MCF 10A (cell line): ENCODE results near the gene SERPINA1. TPM values are rescaled to one million over a fixed set of nuclear protein-coding genes. Genes with fewer than 3 reads are reported as not detected.

ENCODE experiments used
- BruUV-seq: library from RNA; stranded (reverse); fragments of 400-500 nt; replicated peaks from 2 replicates; lab custom pipeline; 2021; lab: Mats Ljungman, UMichigan
- CTCF ChIA-PET: fragments of 300-600 bp; sonication (Branson Sonifier 250); formaldehyde crosslinking; extraction: SDS; loops from one replicate; lab custom pipeline; 2021; ENCODE audit warnings: antibody characterized with exemption, inconsistent platforms; lab: Yijun Ruan, JAX
- POLR2A ChIA-PET: fragments of 300-600, 350-650 bp; sonication (Branson Sonifier 250); formaldehyde crosslinking; extraction: SDS; loops from one replicate; lab custom pipeline; 2020; ENCODE audit warnings: antibody characterized with exemption, inconsistent platforms; lab: Yijun Ruan, JAX
- DNase-seq: peaks from one replicate; pipeline ENCODE4 v3.0.0-alpha.2; 2018; ENCODE audit not compliant: unreplicated experiment
- H3K27ac Mint-ChIP-seq: one replicate; pipeline ENCODE4 v1.8.0; 2022; ENCODE audit warnings: mild to moderate bottlenecking, low read depth, mixed read lengths; ENCODE audit not compliant: unreplicated experiment
- H3K27me3 Mint-ChIP-seq: one replicate; pipeline ENCODE4 v1.8.0; 2022; ENCODE audit warnings: mixed read lengths; ENCODE audit not compliant: insufficient read depth, unreplicated experiment
- H3K36me3 Mint-ChIP-seq: one replicate; pipeline ENCODE4 v1.8.0; 2022; ENCODE audit warnings: mild to moderate bottlenecking, moderate library complexity, mixed read lengths; ENCODE audit not compliant: insufficient read depth, unreplicated experiment
- H3K4me1 Mint-ChIP-seq: one replicate; pipeline ENCODE4 v1.8.0; 2022; ENCODE audit warnings: mixed read lengths; ENCODE audit not compliant: insufficient read depth, unreplicated experiment
- H3K4me3 Mint-ChIP-seq: one replicate; pipeline ENCODE4 v1.8.0; 2022; ENCODE audit warnings: mild to moderate bottlenecking, moderate library complexity, mixed read lengths; ENCODE audit not compliant: unreplicated experiment
- H3K9me3 Mint-ChIP-seq: one replicate; pipeline ENCODE4 v1.8.0; 2022; ENCODE audit warnings: mixed read lengths; ENCODE audit not compliant: unreplicated experiment
- CTCF ChIP-seq: fragments of 200-600 bp; IDR thresholded peaks from one replicate; pipeline ENCODE4 v1.8.0; 2022; ENCODE audit warnings: antibody characterized with exemption, mild to moderate bottlenecking; ENCODE audit not compliant: unreplicated experiment
- intact Hi-C: fragments of 100-400 bp; cut with micrococcal nuclease; formaldehyde crosslinking; loops from 2 replicates; pipeline ENCODE4 v1.14.1; 2022
- total RNA-seq: library from RNA; stranded (reverse); gene quantifications from 2 replicates; pipeline ENCODE4 v1.2.3, GENCODE V29; 2022

SERPINA1 gene
- total RNA-seq, 1 experiment from 2014 or later, result 42.5 TPM

- no peak for DNase-seq
- BruUV-seq, result no TSS peak
- TF ChIP-seq CTCF, result no peak
- Mint-ChIP-seq H3K9me3 (peaks cover 14% of the 10 kb centered on the region), H3K4me1 (peaks cover 8% of the 10 kb centered on the region), H3K36me3 (no peaks in the 10 kb centered on the region), H3K27ac (no peak overlapping the region), H3K27me3 (no peaks in the 10 kb centered on the region), H3K4me3 (no peak overlapping the region)
- POLR2A ChIA-PET, result no interaction called here
- intact Hi-C loops, result no loop called here
- CTCF ChIA-PET, result no interaction called here
Measured at GRCh38 chr14:94407906-94408305, 19.5 kb upstream of the SERPINA1 start.

- no peaks in the 10 kb centered on the region for H3K36me3 Mint-ChIP-seq
- TF ChIP-seq CTCF, result no peak
- no peak for DNase-seq
- H3K4me1 Mint-ChIP-seq, result no peaks in the 10 kb centered on the region
- ChIA-PET CTCF (interaction anchor here (0.6 kb wide), 1 partner anchor 617 kb away, joined by 3 read pairs; no protein-coding TSS in a partner anchor), POLR2A (no interaction called here)
- H3K27ac Mint-ChIP-seq, result no peak overlapping the region
- peaks cover 14% of the 10 kb centered on the region for H3K9me3 Mint-ChIP-seq
- H3K27me3 Mint-ChIP-seq, result no peaks in the 10 kb centered on the region
- no peak overlapping the region for H3K4me3 Mint-ChIP-seq
- no TSS peak for BruUV-seq
- intact Hi-C loops, result no loop called here
Measured at GRCh38 chr14:94406910-94407309, 18.5 kb upstream of the SERPINA1 start.

- no peak overlapping the region for H3K4me3 Mint-ChIP-seq
- H3K36me3 Mint-ChIP-seq, result no peaks in the 10 kb centered on the region
- peaks cover 7% of the 10 kb centered on the region for H3K4me1 Mint-ChIP-seq
- no peak overlapping the region for H3K27ac Mint-ChIP-seq
- H3K27me3 Mint-ChIP-seq, result no peaks in the 10 kb centered on the region
- POLR2A ChIA-PET, result no interaction called here
- DNase-seq, result no peak
- CTCF ChIA-PET, result interaction anchor here (1.0 kb wide), 1 partner anchor 354 kb away, joined by 3 read pairs; no protein-coding TSS in a partner anchor
- intact Hi-C loops, result no loop called here
- TF ChIP-seq CTCF, result no peak
- BruUV-seq, result no TSS peak
- H3K9me3 Mint-ChIP-seq, result peaks cover 14% of the 10 kb centered on the region
Measured at GRCh38 chr14:94405486-94405885, 17.1 kb upstream of the SERPINA1 start.

GRCh38 chr14:94404561-94404960 lies 16.2 kb upstream of the SERPINA1 start:
- H3K27ac Mint-ChIP-seq, result no peak overlapping the region
- peaks cover 14% of the 10 kb centered on the region for H3K9me3 Mint-ChIP-seq
- CTCF ChIA-PET, result interaction anchor here (1.0 kb wide), 1 partner anchor 353 kb away, joined by 3 read pairs; no protein-coding TSS in a partner anchor
- no peak overlapping the region for H3K4me3 Mint-ChIP-seq
- intact Hi-C loops, result no loop called here
- peaks cover 7% of the 10 kb centered on the region for H3K4me1 Mint-ChIP-seq
- no peak for TF ChIP-seq CTCF
- BruUV-seq, result no TSS peak
- DNase-seq, result no peak
- no peaks in the 10 kb centered on the region for H3K36me3 Mint-ChIP-seq
- H3K27me3 Mint-ChIP-seq, result no peaks in the 10 kb centered on the region
- POLR2A ChIA-PET, result no interaction called here
